GM12891 (cell line): ENCODE measurements around the gene RNF40.

Experiments
- PAX5 ChIP-seq: IDR thresholded peaks from 2 replicates; pipeline ENCODE4 v1.6.1; 2011; ENCODE audit warnings: low read length, moderate library complexity, mild to moderate bottlenecking; ENCODE audit not compliant: insufficient read depth, severe bottlenecking
- POLR2A ChIP-seq: IDR thresholded peaks from 2 replicates; pipeline ENCODE4 v1.6.1; 2011; ENCODE audit warnings: low read depth, low read length, control low read depth
- POLR2AphosphoS5 ChIP-seq: IDR thresholded peaks from 2 replicates; pipeline ENCODE4 v1.6.1; 2011; ENCODE audit warnings: low read depth, low read length, control low read depth
- POU2F2 ChIP-seq: IDR thresholded peaks from 2 replicates; pipeline ENCODE4 v1.6.1; 2011; ENCODE audit warnings: low read depth, mild to moderate bottlenecking, control low read depth, low read length, moderate library complexity
- SPI1 ChIP-seq: IDR thresholded peaks from 2 replicates; pipeline ENCODE4 v1.6.1; 2011; ENCODE audit warnings: low read depth, low read length, control low read depth
- TAF1 ChIP-seq: IDR thresholded peaks from 2 replicates; pipeline ENCODE4 v1.6.1; 2011; ENCODE audit warnings: low read depth, low read length, control low read depth

DNA sequence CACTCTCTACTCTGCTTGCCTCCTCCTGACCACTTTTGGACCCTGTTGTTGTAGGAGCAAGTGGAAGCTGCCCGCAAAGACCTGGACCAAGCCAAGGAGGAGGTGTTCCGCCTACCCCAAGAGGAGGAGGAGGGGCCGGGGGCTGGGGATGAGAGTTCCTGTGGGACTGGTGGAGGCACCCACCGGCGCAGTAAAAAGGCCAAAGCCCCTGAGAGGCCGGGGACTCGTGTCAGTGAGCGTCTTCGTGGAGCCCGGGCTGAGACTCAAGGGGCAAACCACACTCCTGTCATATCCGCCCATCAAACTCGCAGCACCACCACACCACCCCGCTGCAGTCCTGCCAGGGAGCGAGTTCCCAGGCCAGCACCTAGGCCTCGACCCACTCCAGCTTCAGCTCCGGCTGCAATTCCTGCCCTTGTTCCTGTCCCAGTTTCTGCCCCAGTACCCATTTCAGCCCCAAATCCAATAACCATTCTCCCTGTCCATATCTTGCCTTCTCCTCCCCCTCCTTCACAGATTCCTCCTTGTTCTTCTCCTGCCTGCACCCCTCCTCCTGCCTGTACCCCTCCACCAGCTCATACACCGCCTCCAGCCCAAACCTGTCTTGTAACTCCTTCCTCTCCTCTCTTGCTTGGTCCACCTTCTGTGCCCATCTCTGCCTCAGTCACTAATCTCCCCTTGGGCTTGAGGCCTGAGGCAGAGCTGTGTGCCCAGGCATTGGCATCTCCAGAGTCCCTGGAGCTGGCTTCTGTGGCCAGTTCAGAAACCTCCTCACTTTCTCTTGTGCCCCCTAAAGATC, 24.9 kb upstream of the RNF40 start:
- TF ChIP-seq POLR2A: no peak
- no peak for TF ChIP-seq TAF1
- no peak for TF ChIP-seq POLR2AphosphoS5
- no peak for TF ChIP-seq POU2F2
- TF ChIP-seq SPI1: no peak
- no peak for TF ChIP-seq PAX5
